H7 (cell line): ENCODE measurements around the gene DST. TPM values are rescaled to one million over a fixed set of nuclear protein-coding genes. Genes with fewer than 3 reads are reported as not detected.
"Not testable (repeated sequence)": the region's sequence is repeated elsewhere in the genome, so short reads cannot be mapped to it uniquely, and the experiment has no call there.

Experiments used
- DNase-seq: peaks from one replicate; pipeline ENCODE4 v3.0.0; 2012
- H3K27me3 ChIP-seq: 2 replicates; pipeline ENCODE4 v1.6.0; 2011; ENCODE audit warnings: mild to moderate bottlenecking, low read length; ENCODE audit not compliant: control insufficient read depth, insufficient read depth
- H3K36me3 ChIP-seq: replicated peaks from 2 replicates; pipeline ENCODE4 v1.5.1; 2011; ENCODE audit warnings: low read length; ENCODE audit not compliant: control insufficient read depth, insufficient read depth
- H3K4me3 ChIP-seq: 2 replicates; pipeline ENCODE4 v1.5.1; 2011; ENCODE audit warnings: low read depth, mild to moderate bottlenecking, control low read depth, low read length, moderate library complexity; ENCODE audit not compliant: insufficient read depth
- total RNA-seq: library from RNA; depleted of rRNA; stranded (reverse); fragments of >200 nt; shearing (Covaris generic); gene quantifications from 2 replicates; pipeline ENCODE4 v1.2.3, GENCODE V29; 2014

The DST gene
- total RNA-seq, 1 experiment from 2014 or later: 49.2 TPM

DNA sequence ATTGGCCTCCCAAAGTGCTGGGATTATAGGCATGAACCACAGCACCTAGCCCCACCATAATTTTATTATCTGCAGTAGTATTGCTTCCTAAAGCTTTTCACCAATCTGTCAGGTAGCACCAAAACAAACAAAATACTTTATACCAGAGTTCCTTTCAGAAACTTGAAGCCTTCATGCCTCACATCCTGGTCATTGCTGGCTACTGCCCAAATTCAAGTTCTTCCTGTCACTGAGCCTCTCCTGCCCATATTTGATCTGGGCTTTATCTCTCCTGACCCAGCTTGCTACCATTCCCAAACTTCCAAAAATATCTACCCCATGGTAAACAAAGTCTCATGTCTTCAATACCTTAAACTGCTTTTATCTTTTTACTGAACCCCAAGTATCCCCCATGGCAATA is 34.9 kb upstream of the DST start:
- Histone ChIP-seq H3K4me3 (no peak overlapping the region), H3K27me3 (no peaks in the 10 kb centered on the region), H3K36me3 (no peaks in the 10 kb centered on the region)
- no peak for DNase-seq

DNA sequence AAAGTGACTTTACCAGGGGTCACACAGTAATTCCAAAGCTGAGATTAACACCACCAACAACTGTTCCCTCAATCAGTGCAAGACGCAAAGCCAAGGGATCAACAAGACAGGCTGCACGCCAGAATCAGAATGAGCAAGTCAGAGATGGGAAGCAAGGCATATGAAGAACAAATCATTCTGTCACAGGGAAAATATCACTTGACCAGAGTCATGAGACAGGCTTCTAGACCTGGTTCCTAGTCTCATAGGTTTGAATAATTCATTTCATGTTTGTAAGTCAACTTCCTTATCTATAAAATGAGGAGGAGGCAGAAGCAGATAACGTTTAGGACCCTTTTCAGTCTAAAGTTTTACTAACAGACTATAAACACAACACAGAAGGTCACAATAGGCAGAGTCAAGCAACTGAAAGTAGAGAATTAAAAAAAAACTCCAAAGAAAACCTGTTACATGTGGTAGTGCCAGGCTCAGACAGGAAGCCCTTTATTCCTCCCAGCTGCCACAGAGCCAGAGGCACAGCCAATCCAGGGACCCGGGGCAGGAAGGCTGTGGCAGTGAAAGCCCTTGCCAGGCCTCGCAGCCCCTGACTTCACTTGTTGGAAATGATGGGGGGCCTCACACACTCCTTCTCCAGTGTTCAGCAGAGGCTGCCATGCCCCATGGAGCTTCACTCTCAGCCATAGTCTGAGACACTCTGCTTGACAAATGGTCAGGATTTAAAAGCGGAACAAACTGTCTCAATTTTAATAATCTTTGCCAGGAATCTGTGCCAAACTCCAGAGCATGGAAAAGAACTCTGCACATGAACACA is 29.2 kb upstream of the DST start:
- DNase-seq: no peak
- H3K36me3 ChIP-seq: no peaks in the 10 kb centered on the region
- no peaks in the 10 kb centered on the region for H3K27me3 ChIP-seq
- H3K4me3 ChIP-seq: no peak overlapping the region

DNA sequence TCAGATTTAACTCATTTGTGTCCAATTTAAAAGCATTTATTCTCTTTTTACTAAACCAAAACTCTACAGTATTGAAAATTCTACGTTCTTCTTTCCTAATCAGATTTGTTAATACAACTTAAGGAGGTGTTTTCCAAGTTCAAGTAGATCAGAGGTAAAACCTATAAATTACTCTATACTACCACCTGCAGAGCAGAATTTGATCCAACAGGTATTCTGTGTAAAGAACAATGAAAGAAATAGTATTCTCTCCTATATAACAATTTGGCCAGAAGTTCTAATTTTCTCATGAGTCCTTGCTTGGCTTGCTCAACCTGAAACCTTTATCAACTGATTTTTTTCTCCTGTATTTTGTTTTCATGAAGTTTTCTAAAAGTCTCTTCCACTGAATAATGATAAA is 28.5 kb upstream of the DST start:
- H3K36me3 ChIP-seq: no peaks in the 10 kb centered on the region

DNA sequence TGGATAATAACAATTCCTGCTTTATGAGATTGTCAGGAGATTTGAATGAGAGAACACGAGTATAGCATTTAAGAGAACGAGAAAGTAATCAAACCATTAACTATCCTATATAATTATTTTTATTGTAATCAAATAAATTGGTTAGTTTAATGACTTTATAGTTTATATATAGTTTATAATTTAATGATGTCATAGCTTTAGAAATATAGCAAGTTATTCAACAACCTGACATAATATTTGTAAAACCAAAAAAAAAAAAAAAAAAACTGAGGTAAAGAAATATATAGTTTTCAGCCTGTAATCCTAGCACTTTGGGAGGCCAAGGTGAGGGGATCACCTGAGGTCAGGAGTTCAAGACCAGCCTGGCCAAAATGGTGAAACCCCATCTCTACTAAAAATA is 26.4 kb upstream of the DST start:
- Histone ChIP-seq H3K4me3 (no peak overlapping the region), H3K27me3 (no peaks in the 10 kb centered on the region), H3K36me3 (no peaks in the 10 kb centered on the region)
- no peak for DNase-seq

More for the DNA sequence above, 28.5 kb upstream of the DST start:
- Histone ChIP-seq H3K4me3 (no peak overlapping the region), H3K27me3 (no peaks in the 10 kb centered on the region)
- no peak for DNase-seq

DNA sequence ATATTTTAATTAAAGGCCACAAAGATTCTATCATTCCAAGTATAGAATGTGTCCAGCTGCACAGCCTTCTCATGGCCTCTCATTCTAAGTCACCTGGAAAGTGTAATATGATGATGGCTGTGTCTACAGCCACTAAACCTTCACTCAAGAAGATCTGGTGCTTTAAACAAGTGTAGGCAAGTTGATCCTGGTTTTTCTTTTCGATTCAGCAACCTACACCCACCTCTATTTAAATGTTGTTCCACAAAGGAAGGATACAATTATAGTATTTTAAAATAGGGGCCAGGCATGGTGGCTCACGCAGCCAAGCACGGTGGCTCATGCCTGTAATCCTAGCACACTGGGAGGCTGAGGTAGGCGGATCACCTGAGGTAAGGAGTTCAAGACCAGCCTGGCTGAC is 25.5 kb upstream of the DST start:
- Histone ChIP-seq H3K4me3 (no peak overlapping the region), H3K27me3 (no peaks in the 10 kb centered on the region), H3K36me3 (no peaks in the 10 kb centered on the region)
- no peak for DNase-seq

DNA sequence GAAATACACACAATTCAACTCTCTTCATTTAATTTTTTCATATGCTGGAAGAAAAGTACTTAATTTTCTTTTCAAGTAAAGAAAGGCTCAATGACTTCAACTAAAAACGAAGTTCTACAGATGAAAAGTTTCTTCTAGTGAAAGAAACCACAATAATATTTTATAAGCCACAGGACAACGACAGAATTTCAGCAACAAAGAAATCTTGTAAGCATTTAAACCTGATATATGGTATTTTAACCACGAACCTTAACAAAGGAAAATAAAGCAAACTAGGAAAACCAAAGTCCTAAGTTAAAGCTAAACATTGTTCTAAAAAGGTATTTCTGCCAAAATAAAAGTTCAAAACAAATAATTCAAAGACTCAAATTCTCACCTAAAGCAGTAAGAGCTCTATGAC is 24.6 kb upstream of the DST start:
- Histone ChIP-seq H3K4me3 (no peak overlapping the region), H3K27me3 (no peaks in the 10 kb centered on the region), H3K36me3 (no peaks in the 10 kb centered on the region)
- no peak for DNase-seq

DNA sequence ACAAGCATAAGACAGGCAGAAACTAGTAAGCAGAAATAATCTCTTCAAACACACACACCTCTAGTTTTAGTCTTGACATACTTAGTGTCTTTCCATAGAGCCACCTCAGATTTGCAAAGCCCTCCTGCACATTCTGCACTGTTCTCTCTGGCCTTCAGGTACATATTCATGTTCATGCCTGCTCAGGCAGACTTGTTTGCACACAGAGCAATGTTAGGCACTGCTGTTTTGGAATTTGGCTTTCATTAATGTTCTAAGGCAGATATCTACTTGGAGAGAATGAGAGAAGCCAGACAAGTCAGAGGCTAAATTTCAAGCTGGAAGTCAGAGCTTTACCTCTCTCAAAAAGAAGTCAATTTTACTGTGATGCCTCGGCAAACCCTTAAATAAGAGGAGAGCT is 21.3 kb upstream of the DST start:
- H3K36me3 ChIP-seq: no peaks in the 10 kb centered on the region
- H3K4me3 ChIP-seq: no peak overlapping the region
- H3K27me3 ChIP-seq: no peaks in the 10 kb centered on the region
- DNase-seq: no peak

DNA sequence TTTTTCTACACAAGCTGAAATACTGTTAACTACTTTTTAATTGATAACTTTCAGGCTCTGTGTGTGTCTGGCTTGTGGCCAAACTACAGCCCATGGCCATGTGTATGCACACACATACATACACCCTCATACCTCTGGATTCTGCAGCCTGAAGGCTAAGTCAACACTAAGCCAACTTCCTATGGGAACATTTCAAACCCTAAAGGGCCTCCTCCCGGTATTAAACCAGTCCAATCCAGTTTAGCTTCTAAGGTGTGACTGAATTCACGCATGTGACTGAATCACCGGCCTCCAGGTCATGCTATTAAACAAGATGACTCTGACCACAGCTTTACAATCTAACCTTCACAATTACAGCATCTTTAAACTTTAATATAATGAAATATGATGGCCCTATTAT is 20.7 kb upstream of the DST start:
- DNase-seq: no peak
- Histone ChIP-seq H3K27me3 (no peaks in the 10 kb centered on the region), H3K4me3 (no peak overlapping the region), H3K36me3 (no peaks in the 10 kb centered on the region)

DNA sequence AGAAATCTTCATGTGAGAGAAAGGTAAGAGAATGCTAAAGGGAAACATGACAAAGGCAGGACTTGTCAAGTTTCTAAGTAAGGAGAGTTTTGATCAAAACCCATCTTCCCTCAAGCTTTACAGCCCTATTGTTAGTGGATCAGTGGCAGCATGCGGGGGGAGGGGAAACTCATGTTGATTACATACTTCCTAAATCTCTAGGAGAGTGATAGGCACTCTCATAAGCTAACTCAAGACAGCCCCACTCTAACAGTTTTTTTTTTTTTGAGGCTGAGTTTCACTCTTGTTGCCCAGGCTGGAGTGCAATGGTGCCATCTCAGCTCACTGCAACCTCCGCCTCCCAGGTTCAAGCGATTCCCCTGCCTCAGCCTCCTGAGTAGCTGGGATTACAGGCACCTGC is 18.6 kb upstream of the DST start:
- H3K36me3 ChIP-seq, H3K27me3 ChIP-seq, H3K4me3 ChIP-seq: not testable (repeated sequence)
- peak; percentile 30 for DNase-seq

DNA sequence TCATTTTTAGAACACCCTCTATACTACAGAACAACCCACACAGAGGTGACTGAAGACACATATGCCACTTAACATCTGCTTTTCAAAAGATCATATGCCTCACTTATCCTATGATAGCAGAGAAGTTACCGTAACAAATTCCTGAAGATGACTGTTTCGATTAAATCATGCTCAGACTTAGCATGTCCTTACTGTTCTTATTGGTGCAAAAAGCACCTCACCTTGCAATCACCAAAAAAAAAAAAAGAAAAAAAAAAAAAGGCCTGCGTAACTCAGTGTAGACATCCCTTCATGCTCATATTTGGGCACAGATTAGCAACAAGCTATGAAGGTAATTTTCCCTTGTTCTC is 17.7 kb upstream of the DST start:
- DNase-seq: no peak
- Histone ChIP-seq H3K36me3 (no peaks in the 10 kb centered on the region), H3K4me3 (no peak overlapping the region), H3K27me3 (no peaks in the 10 kb centered on the region)

DNA sequence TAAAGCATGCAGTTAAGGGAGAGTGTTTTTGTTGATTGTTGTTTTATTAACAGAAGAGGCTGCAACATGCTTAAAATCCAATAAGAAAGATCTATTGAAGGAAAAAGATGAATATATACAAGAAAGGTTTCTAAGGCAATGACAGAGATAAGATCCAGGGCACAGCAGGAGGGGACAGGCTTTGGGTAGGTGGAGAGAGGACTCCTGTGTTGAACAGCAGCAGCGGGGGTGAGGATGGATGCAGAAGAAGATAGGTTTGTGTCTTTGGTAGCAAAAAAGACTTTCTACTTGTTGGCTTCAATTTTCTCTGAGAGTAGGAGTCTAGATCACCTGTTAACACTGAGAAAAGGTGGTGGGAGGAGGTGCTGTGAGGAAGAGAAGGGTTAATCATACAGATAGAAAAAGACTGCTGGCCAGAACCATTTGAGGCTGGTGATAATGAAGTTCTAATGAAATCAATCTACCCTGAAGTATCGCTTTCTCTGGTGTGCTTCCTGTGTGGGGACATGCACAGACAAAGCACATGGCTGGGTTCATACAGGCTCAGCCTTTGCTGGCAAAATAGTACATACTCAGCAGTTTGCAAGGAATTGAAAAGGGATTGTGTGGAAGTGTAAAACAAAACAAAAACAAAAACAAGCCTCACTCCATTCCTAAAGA is 17.2 kb upstream of the DST start:
- Histone ChIP-seq H3K4me3 (no peak overlapping the region), H3K36me3 (no peaks in the 10 kb centered on the region), H3K27me3 (no peaks in the 10 kb centered on the region)
- DNase-seq: no peak

DNA sequence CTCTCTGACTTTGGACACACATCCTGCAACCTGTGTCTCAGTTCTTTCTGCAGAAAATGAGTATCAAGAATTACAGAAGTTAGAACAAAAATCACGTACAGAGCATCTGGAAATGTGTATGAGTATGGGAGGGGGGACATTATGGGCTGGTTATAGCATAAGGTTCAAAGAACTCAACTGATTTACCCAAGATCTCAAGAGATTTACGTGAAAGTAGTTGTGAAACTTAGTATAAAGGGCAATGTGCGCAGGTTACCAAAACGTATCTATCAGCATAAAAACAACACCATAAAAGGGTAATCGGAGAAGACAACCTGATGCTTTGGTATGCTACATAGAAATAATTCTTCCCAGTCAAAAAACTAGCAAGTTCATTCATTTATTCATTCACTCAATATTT is 15.6 kb upstream of the DST start:
- H3K27me3 ChIP-seq: no peaks in the 10 kb centered on the region
- H3K4me3 ChIP-seq: no peak overlapping the region
- no peaks in the 10 kb centered on the region; the same call in 1 of the 2 replicates for H3K36me3 ChIP-seq
- DNase-seq: no peak

DNA sequence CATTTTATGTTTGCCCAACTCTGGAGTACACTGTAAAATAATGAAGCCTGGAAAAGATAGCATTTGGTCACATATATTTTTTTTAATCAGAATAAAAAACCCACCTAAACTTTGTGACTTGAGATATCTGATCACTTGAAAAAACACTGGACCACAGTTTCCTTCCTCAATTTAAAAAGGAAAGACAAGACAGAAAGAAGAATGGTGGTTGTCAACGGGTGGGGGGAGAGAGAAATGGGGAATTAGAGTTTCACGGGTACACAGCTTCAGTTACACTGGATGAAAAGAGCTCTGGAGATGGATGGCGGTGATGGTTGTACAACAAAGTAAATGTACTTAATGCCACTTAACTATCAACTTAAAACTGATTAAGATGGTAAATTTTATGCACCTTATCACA is 14.7 kb upstream of the DST start:
- no peaks in the 10 kb centered on the region for H3K27me3 ChIP-seq
- DNase-seq: no peak

DNA sequence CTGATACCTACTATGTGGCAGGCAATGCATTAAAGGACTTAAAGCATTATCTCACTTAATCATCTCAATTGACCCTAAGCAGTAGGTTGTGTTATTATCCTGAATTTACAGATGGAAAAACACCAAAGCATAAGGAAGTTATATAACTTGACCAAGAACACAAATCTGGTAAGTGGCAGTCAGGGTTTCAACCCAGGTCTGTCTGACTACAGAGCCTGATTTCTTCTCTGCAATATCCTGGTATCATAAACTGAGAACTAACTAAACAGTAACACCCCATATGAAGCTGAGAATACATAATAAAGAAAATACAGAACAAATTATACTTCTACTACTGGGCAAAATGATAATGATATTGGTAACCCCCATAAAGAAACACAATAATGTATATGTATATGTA is 13.8 kb upstream of the DST start:
- H3K36me3 ChIP-seq: no peaks in the 10 kb centered on the region; the same call in 1 of the 2 replicates
- no peak overlapping the region for H3K4me3 ChIP-seq
- DNase-seq: no peak
- H3K27me3 ChIP-seq: no peaks in the 10 kb centered on the region

More for the DNA sequence above, 14.7 kb upstream of the DST start:
- Histone ChIP-seq H3K4me3 (no peak overlapping the region), H3K36me3 (no peaks in the 10 kb centered on the region; the same call in 1 of the 2 replicates)

DNA sequence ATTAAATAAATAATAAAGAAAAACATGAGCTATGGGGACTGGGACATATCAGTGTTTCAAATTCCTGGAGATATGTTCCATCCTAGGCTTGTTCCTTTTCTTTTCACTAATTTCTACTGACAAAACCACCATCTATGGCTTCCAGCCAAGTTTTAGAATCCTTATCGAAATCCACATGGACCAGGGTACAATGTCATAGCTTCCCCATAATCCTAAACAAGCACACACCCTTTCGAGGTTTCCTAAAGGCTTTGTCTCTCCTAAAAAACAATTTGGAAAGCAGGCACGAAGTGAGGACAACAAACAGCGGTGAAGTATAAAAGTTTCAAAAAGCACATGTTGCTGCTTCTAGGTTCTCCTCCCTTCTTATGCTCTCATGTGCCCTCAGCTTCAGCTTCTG is 13.3 kb upstream of the DST start:
- H3K27me3 ChIP-seq: no peaks in the 10 kb centered on the region
- H3K4me3 ChIP-seq: no peak overlapping the region
- H3K36me3 ChIP-seq: no peaks in the 10 kb centered on the region; the same call in 1 of the 2 replicates
- DNase-seq: no peak
